Endothelial cell of umbilical vein (primary cell): ENCODE data around the gene RWDD2A. TPM values are rescaled to one million over a fixed set of nuclear protein-coding genes. Genes with fewer than 3 reads are reported as not detected.
A peak's percentile ranks its signal among the peaks of the same experiment; 100 is the strongest.

Experiments used
- BruUV-seq: library from RNA; stranded (reverse); fragments of 400-500 nt; replicated peaks from 2 replicates; lab custom pipeline; 2021; lab: Mats Ljungman, UMichigan
- CTCF ChIA-PET: fragments of 300-600, 350-600 bp; sonication (Branson Sonifier 250); formaldehyde crosslinking; loops from one replicate; lab custom pipeline; 2021; ENCODE audit warnings: antibody characterized with exemption, inconsistent platforms; lab: Charles Lee
- POLR2A ChIA-PET: fragments of 300-600, 350-600 bp; sonication (Branson Sonifier 250); formaldehyde crosslinking; loops from one replicate; lab custom pipeline; 2021; ENCODE audit warnings: antibody characterized with exemption, inconsistent platforms; lab: Charles Lee
- DNase-seq: peaks from one replicate; pipeline ENCODE4 v3.0.0-alpha.2; 2011; ENCODE audit warnings: low read depth, low spot score
- FAIRE-seq: peaks from 2 replicates; lab custom pipeline; 2011; peaks lifted over from hg19 to GRCh38; lab: Jason Lieb, UNC
- H2AFZ ChIP-seq: 2 replicates; pipeline ENCODE4 v1.6.0; 2012; ENCODE audit warnings: low read depth, low read length, control low read depth, inconsistent platforms
- H3K27ac ChIP-seq: 2 replicates; pipeline ENCODE4 v1.5.1; 2011; ENCODE audit warnings: low read depth, mild to moderate bottlenecking, control low read depth, low read length, moderate library complexity; ENCODE audit not compliant: insufficient read depth
- H3K27me3 ChIP-seq, 2 experiments: 2 replicates each; pipeline versions ENCODE4 v1.6.0 to v1.6.1; 2011; ENCODE audit warnings: low read length in 2 of 2, mixed read lengths in 1 of 2; ENCODE audit not compliant: control insufficient read depth in 2 of 2, insufficient read depth in 2 of 2
- H3K36me3 ChIP-seq, 2 experiments: 2 replicates in 1 of 2; 3 replicates in 1 of 2; pipeline ENCODE4 v1.5.1; 2011; ENCODE audit warnings: low read length in 2 of 2, mild to moderate bottlenecking in 1 of 2, moderate library complexity in 1 of 2; ENCODE audit not compliant: control insufficient read depth in 2 of 2, insufficient read depth in 2 of 2; ENCODE audit errors: extremely low read depth in 1 of 2
- H3K4me1 ChIP-seq: 3 replicates; pipeline ENCODE4 v1.5.1; 2011; ENCODE audit warnings: mild to moderate bottlenecking, low read length; ENCODE audit not compliant: control insufficient read depth, insufficient read depth; ENCODE audit errors: extremely low read depth
- H3K4me2 ChIP-seq: 2 replicates; pipeline ENCODE4 v1.6.1; 2011; ENCODE audit warnings: low read length, control low read depth, mixed read lengths; ENCODE audit not compliant: insufficient read depth
- H3K4me3 ChIP-seq, 3 experiments: fragments of 200-600 bp in 1 of 3; sonication (generic), shearing (Covaris generic) in 1 of 3; replicated peaks in 1 of 3; 2 replicates each; pipeline ENCODE4 v1.5.1; 2011 to 2016; ENCODE audit warnings: control low read depth in 3 of 3, low read length in 3 of 3, mild to moderate bottlenecking in 2 of 3, inconsistent platforms in 1 of 3, low read depth in 1 of 3, moderate library complexity in 1 of 3; ENCODE audit not compliant: insufficient read depth in 1 of 3
- H3K79me2 ChIP-seq: 2 replicates; pipeline ENCODE4 v1.6.0; 2012; ENCODE audit warnings: low read length, inconsistent platforms; ENCODE audit not compliant: control insufficient read depth, insufficient read depth
- H3K9ac ChIP-seq: replicated peaks from 2 replicates; pipeline ENCODE3; 2011; ENCODE audit warnings: low read length, control low read depth; ENCODE audit not compliant: insufficient read depth; ENCODE audit errors: extremely low read depth
- H3K9me1 ChIP-seq: replicated peaks from 3 replicates; pipeline ENCODE4 v1.6.0; 2011; ENCODE audit warnings: mild to moderate bottlenecking, low read length; ENCODE audit not compliant: control insufficient read depth, insufficient read depth; ENCODE audit errors: extremely low read depth
- H3K9me3 ChIP-seq: replicated peaks from 2 replicates; pipeline ENCODE4 v1.5.1; 2012; ENCODE audit warnings: low read length, inconsistent platforms; ENCODE audit not compliant: control insufficient read depth, insufficient read depth
- H4K20me1 ChIP-seq: replicated peaks from 2 replicates; pipeline ENCODE3; 2011; ENCODE audit warnings: mild to moderate bottlenecking, low read length; ENCODE audit not compliant: control insufficient read depth, insufficient read depth; ENCODE audit errors: extremely low read depth
- CTCF ChIP-seq, 2 donors: IDR thresholded peaks; 1 replicate in 1 of 2; 2 replicates in 1 of 2; pipeline ENCODE4 v1.5.1; 2011; ENCODE audit warnings: low read length in 2 of 2, mild to moderate bottlenecking in 2 of 2, moderate library complexity in 2 of 2, control low read depth in 1 of 2, inconsistent platforms in 1 of 2, low read depth in 1 of 2; ENCODE audit not compliant: insufficient read depth in 1 of 2; ENCODE audit errors: extremely low read depth in 1 of 2
- EZH2 ChIP-seq: IDR thresholded peaks from 2 replicates; pipeline ENCODE4 v1.6.1; 2012; ENCODE audit warnings: borderline replicate concordance, low read depth, mild to moderate bottlenecking, moderate library complexity, low read length, inconsistent platforms; ENCODE audit not compliant: severe bottlenecking
- FOS ChIP-seq: IDR thresholded peaks from 2 replicates; pipeline ENCODE4 v1.6.1; 2011; ENCODE audit warnings: mild to moderate bottlenecking, low read length, moderate library complexity, borderline replicate concordance; ENCODE audit not compliant: insufficient read depth
- GATA2 ChIP-seq: IDR thresholded peaks from 2 replicates; pipeline ENCODE4 v1.7.0; 2011; ENCODE audit warnings: low read depth, mild to moderate bottlenecking, moderate library complexity, mixed read lengths, low read length; ENCODE audit not compliant: insufficient read length, insufficient read depth
- JUN ChIP-seq: IDR thresholded peaks from 2 replicates; pipeline ENCODE4 v1.6.1; 2011; ENCODE audit warnings: borderline replicate concordance, low read depth; ENCODE audit not compliant: insufficient read length, insufficient read depth
- MAX ChIP-seq: IDR thresholded peaks from 2 replicates; pipeline ENCODE4 v1.6.1; 2011; ENCODE audit not compliant: insufficient read depth, insufficient read length
- MYC ChIP-seq: IDR thresholded peaks from one replicate; pipeline ENCODE4 v1.6.1; 2011; ENCODE audit warnings: mild to moderate bottlenecking, low read depth, low read length
- POLR2A ChIP-seq: IDR thresholded peaks from 2 replicates; pipeline ENCODE4 v1.6.1; 2012; ENCODE audit warnings: low read depth, mild to moderate bottlenecking, control low read depth, low read length
- POLR2AphosphoS5 ChIP-seq: IDR thresholded peaks from 2 replicates; pipeline ENCODE4 v1.6.1; 2012; ENCODE audit warnings: low read depth, mild to moderate bottlenecking, control low read depth, low read length, moderate library complexity; ENCODE audit not compliant: insufficient read depth
- dilution Hi-C: fragments of 300-500 bp; cut with MboI; formaldehyde crosslinking; loops from one replicate; pipeline ENCODE4 v1.15.0; 2019; ENCODE audit warnings: low sequenced_read_pairs; ENCODE audit not compliant: extremely low pct_ligation_motif_present
- intact Hi-C: fragments of 100-400 bp; cut with micrococcal nuclease; formaldehyde crosslinking; loops from one replicate; pipeline ENCODE4 v1.10.0; 2022
- polyA plus RNA-seq, 4 experiments: library from polyadenylated mRNA; depleted of rRNA in 3 of 4; stranded (reverse) in 3 of 4; unstranded in 1 of 4; fragments of >200 nt; gene quantifications; 2 replicates each; pipeline versions ENCODE4 v1.2.1 to v1.2.3, GENCODE V29; 2011 to 2012; ENCODE audit warnings: missing spikeins in 1 of 4
- total RNA-seq: library from RNA; stranded (reverse); gene quantifications from 2 replicates; pipeline ENCODE4 v1.2.3, GENCODE V29; 2021

RWDD2A gene
- total and polyA plus RNA-seq, 2 donors (not counting 3 experiments of a cell fraction or from before 2014, with no cell fraction given) = 3.2 to 4.5 TPM

- POLR2A ChIA-PET = no interaction called here
- intact Hi-C loops = no loop called here
- FAIRE-seq = peak; percentile 62
Observed at GRCh38 chr6:83247471-83247870, 54.3 kb downstream of the RWDD2A start.

More at GRCh38 chr6:83247471-83247870, 54.3 kb downstream of the RWDD2A start:
- CTCF ChIA-PET = no interaction called here
- Histone ChIP-seq H3K4me2 (no peak overlapping the region), H3K9me1 (no peaks in the 10 kb centered on the region), H4K20me1 (no peaks in the 10 kb centered on the region), H3K9me3 (no peaks in the 10 kb centered on the region), H3K36me3 (no peaks in the 10 kb centered on the region), H3K27me3 (no peaks in the 10 kb centered on the region), H3K79me2 (no peaks in the 10 kb centered on the region), H3K27ac (no peak overlapping the region), H3K4me3 (no peak overlapping the region), H3K9ac (no peak overlapping the region), H3K4me1 (no peaks in the 10 kb centered on the region), H2AFZ (no peak overlapping the region)
- DNase-seq = peak; percentile 63
- no TSS peak for BruUV-seq
- dilution Hi-C loops = no loop called here
- TF ChIP-seq MAX (no peak), POLR2A (no peak), GATA2 (no peak), POLR2AphosphoS5 (no peak), MYC (no peak), CTCF (IDR thresholded peaks at IDR 0.05; ENCODE audit: extremely low read depth in 1 of 2, insufficient read depth in 1 of 2, low read depth in 1 of 2, low read length in 2 of 2) (no peak), JUN (no peak), FOS (no peak), EZH2 (no peak)

Other genes starting within 250 kb of the RWDD2A start
- 6.2 and 7.6 TPM in 2 replicates for gene UBE3D, start 127.5 kb upstream of the RWDD2A start, total RNA-seq
- 1.3 and 1.9 TPM in 2 replicates for gene UBE3D, start 127.5 kb upstream of the RWDD2A start, polyA plus RNA-seq
- 12.3 and 14.2 TPM in 2 replicates for gene DOP1A, start 125.7 kb upstream of the RWDD2A start, total RNA-seq
- gene DOP1A, start 125.7 kb upstream of the RWDD2A start, polyA plus RNA-seq = 4.6 and 6.3 TPM in 2 replicates
- gene PGM3, start 92 bp upstream of the RWDD2A start, total RNA-seq = 70.7 and 74.8 TPM in 2 replicates
- 16.3 and 19.8 TPM in 2 replicates for gene PGM3, start 92 bp upstream of the RWDD2A start, polyA plus RNA-seq
- gene ME1, start 237.7 kb downstream of the RWDD2A start, total RNA-seq = 27.0 and 29.3 TPM in 2 replicates
- 4.8 and 7.3 TPM in 2 replicates for gene ME1, start 237.7 kb downstream of the RWDD2A start, polyA plus RNA-seq